Stimulated activated CD4-positive, alpha-beta T cell treated with anti-CD3 and anti-CD28 coated beads, Interleukin-12 subunit alpha, Interleukin-12 subunit beta, amount 100 ng/mL, for 4 hours (primary cell): ENCODE data around the gene FEN1.

ENCODE experiments used
- DNase-seq: peaks from one replicate; pipeline ENCODE4 v3.0.0-alpha.2; 2020

Gene FEN1

GRCh38 chr11:61776561-61777075, 16.1 kb upstream of the FEN1 start:
- peak; percentile 60 for DNase-seq

GRCh38 chr11:61777234-61778090, 15.2 kb upstream of the FEN1 start:
- peak; percentile 65 for DNase-seq

- no peak for DNase-seq
Measured at GRCh38 chr11:61778357-61778886, 14.3 kb upstream of the FEN1 start.

- no peak for DNase-seq
Measured at GRCh38 chr11:61778920-61779650, 13.6 kb upstream of the FEN1 start.

- DNase-seq, result no peak
Measured at GRCh38 chr11:61779666-61780525, 12.8 kb upstream of the FEN1 start.

- no peak for DNase-seq
Measured at GRCh38 chr11:61780581-61781162, 12.0 kb upstream of the FEN1 start.

GRCh38 chr11:61781585-61781984, 11.1 kb upstream of the FEN1 start:
- no peak for DNase-seq

GRCh38 chr11:61782299-61782698, 10.4 kb upstream of the FEN1 start:
- DNase-seq, result no peak

GRCh38 chr11:61782841-61783240, 9.9 kb upstream of the FEN1 start:
- no peak for DNase-seq

- DNase-seq, result no peak
Measured at GRCh38 chr11:61783717-61784505, 8.8 kb upstream of the FEN1 start.

- no peak for DNase-seq
Measured at GRCh38 chr11:61784506-61784805, 8.3 kb upstream of the FEN1 start.

- no peak for DNase-seq
Measured at GRCh38 chr11:61785837-61786402, 6.8 kb upstream of the FEN1 start.

- DNase-seq, result no peak
Measured at GRCh38 chr11:61787928-61788491, 4.7 kb upstream of the FEN1 start.

- DNase-seq, result peak; percentile 22
Measured at GRCh38 chr11:61791737-61792309, 888 bp upstream of the FEN1 start.

GRCh38 chr11:61793083-61793828, 545 bp downstream of the FEN1 start:
- no peak for DNase-seq

- no peak for DNase-seq
Measured at GRCh38 chr11:61793829-61794204, 1.1 kb downstream of the FEN1 start.

GRCh38 chr11:61794579-61794978, 1.9 kb downstream of the FEN1 start:
- DNase-seq, result no peak

- no peak for DNase-seq
Measured at GRCh38 chr11:61795459-61795858, 2.7 kb downstream of the FEN1 start.

GRCh38 chr11:61795876-61796526, 3.3 kb downstream of the FEN1 start:
- DNase-seq, result no peak
